Fibroblast of gingiva (primary cell): ENCODE results near the gene BATF.
A peak's percentile ranks its signal among the peaks of the same experiment; 100 is the strongest.

Source experiments
- DNase-seq: peaks from one replicate; pipeline ENCODE4 v3.0.0-alpha.2; 2011; ENCODE audit warnings: low read depth

Gene BATF

GRCh38 chr14:75561013-75561432 lies 38.8 kb downstream of the BATF start:
- peak; percentile 58 for DNase-seq

DNA sequence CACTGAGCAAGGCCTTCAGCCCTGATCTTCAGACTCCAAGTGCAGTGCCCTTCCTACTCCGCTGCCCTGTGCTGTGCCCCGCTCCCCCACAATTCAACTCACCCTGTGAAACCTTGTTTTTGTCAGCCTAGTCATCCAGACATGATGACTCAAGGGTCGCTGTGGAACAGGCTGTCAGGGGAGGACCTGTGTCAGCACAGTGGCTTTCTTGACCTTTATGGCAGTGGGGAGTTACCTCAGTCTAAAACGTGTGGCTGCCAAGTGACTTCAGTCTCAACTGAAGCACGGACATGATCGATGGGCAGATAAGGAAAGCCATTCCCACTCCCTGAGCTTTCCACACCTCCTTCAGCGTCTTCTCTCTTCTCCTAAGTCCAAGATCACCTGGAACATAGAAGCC lies 39.8 kb downstream of the BATF start:
- DNase-seq: no peak

DNA sequence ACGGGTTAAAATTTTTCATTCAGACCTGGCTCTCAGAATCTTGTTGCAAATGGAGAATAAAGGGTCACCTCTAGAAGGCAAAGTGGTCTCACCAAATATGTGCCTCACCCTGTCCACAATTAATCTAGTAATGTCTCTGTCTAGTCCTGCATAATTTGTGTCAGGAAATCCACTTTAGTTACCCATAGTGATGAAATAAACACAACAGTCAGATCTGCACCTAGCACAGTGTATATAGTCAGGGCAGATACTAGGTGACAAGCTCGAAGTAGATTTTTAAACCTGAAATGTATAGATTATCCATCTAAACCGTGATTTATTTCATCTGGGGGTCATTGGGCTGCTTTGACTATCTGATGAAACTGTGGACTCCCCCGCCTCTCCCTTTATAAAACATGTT lies 40.2 kb downstream of the BATF start:
- no peak for DNase-seq

DNA sequence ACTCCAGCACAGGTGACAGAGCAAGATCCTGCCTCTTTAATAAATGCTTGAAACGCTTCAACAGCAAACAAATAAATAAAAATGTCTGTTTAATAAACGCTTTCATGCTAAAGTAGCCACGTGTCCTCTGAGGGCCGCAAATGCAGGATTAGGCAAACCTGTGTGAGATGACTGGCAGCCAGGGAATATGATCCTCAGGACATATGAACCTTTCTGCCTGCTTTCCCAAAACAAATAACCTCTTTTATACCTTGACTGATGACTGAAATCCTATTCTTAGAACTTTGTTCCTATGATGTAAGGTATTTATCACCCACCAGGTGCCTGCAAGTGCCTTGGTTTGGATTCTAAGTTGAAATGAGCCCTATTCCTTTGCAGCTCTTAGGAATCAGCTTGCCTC lies 41.7 kb downstream of the BATF start:
- no peak for DNase-seq

DNA sequence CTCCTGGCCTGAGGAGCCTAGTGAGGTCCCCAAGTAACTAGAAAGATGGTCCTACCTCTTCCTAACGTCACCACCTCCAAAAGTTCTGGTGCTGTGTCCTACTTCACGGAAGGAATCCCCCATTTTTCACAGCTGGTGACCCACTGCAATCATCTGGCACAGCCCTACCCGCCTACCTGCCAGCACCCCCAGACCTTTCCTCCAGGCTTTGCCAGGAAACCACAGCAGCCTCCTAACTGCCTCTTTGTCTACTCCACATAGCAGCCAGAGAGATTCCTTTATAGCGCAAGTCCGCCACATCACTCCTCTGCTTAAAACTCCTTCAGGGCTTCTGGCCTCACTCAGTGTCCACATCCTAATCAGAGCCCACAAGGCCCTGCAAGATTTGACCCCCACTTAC lies 42.8 kb downstream of the BATF start:
- no peak for DNase-seq

DNA sequence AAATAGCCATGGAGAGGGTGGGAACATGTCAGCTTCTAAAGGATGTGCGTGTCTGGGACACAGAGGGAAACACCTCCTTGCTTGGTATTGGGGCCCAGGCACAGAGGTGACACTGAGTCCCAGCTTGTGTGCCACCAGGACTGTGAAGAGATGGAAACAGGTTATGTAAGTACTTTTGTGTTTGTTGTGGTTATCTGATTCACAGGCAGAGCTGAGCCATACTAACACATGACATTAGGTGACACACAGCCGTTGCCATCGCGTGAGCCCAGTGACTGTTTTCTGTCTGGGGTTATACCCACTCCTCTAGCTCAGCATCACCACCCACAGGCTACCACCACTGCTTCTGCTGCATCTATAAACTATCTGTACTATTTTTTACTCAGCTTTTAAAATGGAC lies 44.1 kb downstream of the BATF start:
- DNase-seq: no peak

DNA sequence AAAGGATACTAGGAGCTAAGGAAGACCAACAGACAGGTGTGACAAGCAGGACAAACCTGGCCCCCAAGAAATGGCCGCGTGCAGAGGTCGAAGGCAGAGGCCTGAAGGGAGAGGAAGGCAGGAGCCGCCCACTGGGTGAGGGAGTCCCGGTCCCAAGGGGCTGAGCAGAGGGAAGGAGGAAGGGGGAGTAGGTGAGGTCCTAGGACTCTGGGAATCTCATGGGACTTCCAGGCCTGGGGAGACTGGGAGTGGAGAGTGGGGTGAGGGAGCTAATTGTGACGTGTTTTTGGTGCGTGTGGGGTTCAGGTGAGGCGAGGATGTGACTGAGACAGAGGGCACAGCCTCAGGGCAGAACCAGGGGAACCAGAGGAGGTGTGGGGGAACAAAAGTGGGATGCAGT lies 44.5 kb downstream of the BATF start:
- DNase-seq: no peak

DNA sequence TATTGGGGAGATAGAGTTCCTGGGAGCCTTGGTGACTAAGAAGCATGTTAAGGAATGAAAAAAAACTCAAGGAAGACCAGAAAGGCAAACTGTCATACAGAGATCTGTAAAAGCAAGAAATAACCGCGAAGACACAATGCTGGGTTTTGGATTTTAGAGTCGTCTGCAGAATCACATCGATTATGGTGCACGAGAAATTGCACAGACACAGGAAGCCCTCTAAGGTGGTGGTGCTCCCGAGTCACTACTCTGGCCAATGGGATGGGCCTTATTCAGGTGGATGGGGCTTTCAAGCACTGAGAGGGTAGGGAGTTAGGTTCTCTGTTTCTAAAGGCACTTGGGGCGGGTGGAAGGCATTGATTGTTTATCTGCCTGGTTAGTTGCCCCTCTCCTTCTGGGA lies 45.9 kb downstream of the BATF start:
- DNase-seq: no peak

- DNase-seq: no peak
Observed at GRCh38 chr14:75568791-75569190, 46.5 kb downstream of the BATF start.

DNA sequence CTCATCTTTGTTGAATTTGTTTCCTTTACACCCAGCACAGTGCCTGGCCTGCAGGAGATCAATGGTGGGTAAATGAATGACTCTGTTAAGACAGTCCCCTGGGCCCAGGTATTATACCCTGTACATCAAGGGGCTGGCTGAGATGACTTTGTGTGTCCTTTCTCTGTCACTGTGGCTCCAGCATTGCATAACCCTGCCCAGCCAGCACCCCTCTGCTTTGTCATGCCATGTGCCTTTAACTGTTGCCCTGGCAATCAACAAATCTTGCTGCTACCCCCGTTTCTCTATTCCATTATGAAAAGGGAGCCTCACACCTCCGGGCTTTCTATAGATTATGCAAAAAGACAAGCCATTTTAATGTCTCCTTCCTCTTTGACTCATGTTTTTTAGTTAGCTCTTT lies 48.5 kb downstream of the BATF start:
- no peak for DNase-seq

DNA sequence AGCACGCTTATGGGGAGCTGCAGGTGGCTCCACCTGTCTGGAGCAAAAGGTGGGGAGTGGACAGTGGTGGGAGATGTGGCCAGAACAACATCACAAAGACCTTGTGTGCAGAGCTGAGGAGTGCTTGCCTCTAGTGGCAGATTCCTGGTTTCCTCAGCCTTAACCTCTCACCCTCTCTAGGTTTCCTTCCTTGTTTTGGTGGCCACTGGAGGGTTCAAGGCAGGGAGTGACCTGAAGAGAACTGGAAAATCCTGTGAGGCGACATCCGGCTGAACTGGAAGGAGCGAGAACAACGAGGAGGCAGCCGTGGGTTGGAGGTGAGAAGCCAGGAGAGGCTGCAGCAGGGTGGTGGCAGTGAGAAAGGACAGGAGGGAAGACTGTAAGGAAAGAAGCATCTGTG lies 49.8 kb downstream of the BATF start:
- DNase-seq: no peak

- DNase-seq: no peak
Observed at GRCh38 chr14:75577090-75577489, 54.8 kb downstream of the BATF start.

- DNase-seq: peak; percentile 82
Observed at GRCh38 chr14:75577729-75578101, 55.4 kb downstream of the BATF start.

GRCh38 chr14:75578102-75578785 lies 56.0 kb downstream of the BATF start, which contains the start of gene FLVCR2:
Gene FLVCR2, plus strand, starts transcription at chr14:75578620. Its CDS starts 353 bp downstream, at chr14:75578973.
- DNase-seq: peak; percentile 87

DNA sequence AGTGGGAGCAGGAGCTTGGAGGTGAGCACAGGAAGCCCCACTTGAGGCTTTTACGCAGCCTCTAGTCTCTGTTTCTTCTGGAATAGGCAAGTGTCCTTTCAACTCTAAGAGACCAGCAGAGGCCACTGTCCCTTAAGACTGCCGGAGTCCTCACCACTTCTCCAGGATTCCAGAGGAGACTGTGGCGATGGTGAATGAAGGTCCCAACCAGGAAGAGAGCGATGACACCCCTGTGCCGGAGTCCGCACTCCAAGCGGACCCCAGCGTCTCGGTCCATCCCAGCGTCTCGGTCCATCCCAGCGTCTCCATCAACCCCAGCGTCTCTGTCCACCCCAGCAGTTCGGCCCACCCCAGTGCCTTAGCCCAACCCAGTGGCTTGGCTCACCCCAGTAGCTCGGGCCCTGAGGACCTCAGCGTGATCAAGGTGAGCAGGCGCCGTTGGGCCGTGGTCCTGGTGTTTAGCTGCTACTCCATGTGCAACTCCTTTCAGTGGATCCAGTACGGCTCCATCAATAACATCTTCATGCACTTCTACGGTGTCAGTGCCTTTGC lies 56.6 kb downstream of the BATF start:
- DNase-seq: peak; percentile 69

DNA sequence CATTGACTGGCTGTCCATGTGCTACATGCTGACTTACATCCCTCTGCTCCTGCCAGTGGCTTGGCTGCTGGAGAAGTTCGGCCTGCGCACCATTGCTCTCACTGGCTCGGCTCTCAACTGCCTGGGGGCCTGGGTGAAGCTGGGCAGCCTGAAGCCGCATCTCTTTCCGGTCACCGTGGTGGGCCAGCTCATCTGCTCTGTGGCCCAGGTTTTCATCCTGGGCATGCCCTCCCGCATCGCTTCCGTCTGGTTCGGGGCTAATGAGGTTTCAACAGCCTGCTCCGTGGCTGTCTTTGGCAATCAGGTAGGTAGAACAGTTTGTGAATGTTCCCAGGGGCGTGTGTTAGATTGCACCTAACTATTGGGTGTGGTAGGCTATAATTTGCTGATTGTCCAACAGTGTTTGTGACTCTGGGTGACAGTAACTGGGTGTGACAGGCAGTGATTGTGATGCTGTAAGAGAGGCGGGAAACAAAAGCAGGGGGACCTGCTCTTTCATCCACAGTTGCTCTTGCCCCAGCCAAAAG lies 57.1 kb downstream of the BATF start:
- peak; percentile 15 for DNase-seq

- DNase-seq: peak; percentile 13
Observed at GRCh38 chr14:75579882-75580281, 57.6 kb downstream of the BATF start.

GRCh38 chr14:75587388-75587787 lies 65.1 kb downstream of the BATF start:
- no peak for DNase-seq

DNA sequence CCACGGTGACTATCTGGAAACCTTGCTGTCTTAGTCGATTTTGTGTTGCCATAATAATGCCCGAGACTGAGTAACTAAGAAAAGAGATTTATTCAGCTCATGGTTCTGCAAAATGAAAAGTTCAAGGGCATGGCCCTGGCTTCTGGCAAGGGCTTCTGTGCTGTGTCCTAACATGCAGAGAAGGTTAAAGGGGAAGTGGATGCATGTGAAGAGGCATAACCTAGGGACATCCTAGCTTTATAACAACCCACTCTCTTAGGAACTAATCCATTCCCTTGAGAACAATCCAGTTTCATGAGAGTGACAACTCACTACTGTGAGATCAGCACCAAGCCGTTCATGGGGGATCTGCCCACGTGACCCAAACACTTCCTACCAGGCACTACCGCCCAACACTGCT lies 67.7 kb downstream of the BATF start:
- DNase-seq: no peak

DNA sequence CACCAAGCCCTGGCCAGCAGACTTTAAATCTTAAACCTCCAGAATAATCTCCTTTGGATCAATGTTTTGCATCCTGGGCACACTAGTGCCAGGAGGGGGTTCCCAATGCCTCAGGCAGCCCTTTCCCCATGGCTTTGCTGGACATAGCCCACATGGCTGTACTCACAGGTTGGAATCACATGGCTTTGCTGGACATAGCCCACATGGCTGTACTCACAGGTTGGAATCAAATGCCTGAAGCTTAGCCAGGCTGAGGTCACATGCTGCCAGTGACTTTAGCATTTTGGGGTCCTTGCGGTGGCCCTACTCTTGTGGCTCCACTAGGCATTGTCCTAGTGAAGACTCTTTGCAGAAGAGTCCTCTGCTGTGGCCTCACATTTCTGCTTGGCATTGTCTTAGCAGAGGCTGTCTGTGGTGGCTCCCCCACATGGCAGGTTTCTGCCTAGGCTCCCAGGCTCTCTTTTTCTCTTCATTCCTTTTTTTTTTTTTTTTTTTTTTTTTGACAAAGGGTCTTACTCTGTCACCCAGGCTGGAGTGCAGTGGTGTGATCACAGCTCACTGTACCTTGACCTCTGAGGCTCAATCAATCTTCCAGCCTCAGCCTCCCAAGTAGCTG lies 69.2 kb downstream of the BATF start:
- no peak for DNase-seq

- DNase-seq: no peak
Observed at GRCh38 chr14:75591987-75592575, 69.8 kb downstream of the BATF start.

GRCh38 chr14:75595226-75595625 lies 73.0 kb downstream of the BATF start:
- no peak for DNase-seq
